Left hindlimb (tissue), 1 donor: ENCODE results near the gene PTPRM.

Experiments
- DNase-seq: peaks from one replicate; pipeline ENCODE4 v3.0.0-alpha.2; 2018

The PTPRM gene

DNA sequence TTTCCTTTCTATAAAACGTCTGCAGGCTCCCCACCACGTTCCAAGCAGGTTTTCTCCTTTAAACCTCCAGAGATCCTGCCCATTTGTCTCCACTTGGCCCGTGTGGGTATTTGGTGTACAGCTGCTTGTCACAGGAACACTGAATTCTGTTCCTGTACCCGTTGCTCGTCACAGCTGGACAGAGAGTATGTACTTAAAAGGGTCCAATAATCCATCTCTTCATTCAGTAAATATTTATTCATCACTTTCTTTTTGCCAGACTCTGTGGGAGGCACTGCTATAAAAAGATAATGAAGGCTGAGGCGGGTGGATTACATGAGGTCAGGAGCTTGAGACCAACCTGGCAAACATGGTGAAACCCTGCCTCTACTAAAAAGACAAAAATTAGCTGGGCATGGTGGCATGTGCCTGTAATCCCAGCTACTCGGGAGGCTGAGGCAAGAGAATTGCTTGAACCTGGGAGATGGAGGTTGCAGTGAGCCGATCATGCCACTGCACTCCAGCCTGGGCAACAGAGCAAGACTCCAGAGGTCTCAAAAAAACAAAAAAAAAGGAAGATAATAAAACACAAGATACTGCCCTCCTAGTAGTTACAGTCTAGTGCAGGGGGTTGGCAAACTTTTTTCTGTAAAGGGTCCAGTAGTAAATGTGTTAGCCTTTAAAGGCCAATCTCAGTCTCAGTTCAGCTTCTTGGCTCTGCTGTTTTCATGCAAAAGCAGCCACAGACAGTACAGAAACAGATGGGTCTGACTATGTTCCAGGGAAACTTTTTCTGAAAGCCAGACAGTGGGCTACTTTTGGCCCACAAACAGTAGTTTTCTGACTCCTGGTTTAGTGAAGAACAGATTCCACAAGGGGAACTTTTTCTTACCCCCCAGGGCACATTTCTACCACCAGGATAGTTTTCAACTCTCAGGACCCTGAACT lies 732.2 kb downstream of the PTPRM start:
- no peak for DNase-seq

DNA sequence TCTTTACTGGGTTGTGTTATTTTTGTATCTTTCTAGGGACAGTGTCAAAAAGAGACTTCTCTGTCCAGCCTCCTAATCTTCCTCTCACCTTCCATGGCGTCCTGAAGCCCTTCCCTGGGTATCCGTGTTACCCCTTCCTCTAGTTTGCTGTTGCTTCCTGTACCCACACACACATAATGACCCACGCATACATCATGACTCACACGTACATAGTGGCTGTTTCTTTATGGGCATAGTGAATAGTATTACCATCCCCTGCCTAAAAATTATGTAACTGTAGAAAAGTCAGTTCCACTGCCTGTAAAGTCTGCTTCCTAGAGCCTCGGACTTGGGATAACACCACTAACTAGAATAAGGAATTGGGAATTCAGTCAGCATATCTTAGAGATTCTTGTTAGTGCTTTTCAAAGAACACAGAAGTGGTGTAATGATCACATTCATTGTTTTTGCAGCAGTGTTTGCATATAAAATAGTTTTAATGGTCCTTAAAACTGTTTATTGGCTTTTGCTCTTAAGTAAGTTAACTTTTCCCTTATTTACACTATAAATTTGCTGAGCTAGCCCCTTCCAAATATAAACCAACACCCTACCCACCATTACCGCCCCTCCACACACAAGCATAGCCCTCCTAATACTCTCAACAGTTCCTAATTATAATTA lies 733.8 kb downstream of the PTPRM start:
- DNase-seq, result no peak

DNA sequence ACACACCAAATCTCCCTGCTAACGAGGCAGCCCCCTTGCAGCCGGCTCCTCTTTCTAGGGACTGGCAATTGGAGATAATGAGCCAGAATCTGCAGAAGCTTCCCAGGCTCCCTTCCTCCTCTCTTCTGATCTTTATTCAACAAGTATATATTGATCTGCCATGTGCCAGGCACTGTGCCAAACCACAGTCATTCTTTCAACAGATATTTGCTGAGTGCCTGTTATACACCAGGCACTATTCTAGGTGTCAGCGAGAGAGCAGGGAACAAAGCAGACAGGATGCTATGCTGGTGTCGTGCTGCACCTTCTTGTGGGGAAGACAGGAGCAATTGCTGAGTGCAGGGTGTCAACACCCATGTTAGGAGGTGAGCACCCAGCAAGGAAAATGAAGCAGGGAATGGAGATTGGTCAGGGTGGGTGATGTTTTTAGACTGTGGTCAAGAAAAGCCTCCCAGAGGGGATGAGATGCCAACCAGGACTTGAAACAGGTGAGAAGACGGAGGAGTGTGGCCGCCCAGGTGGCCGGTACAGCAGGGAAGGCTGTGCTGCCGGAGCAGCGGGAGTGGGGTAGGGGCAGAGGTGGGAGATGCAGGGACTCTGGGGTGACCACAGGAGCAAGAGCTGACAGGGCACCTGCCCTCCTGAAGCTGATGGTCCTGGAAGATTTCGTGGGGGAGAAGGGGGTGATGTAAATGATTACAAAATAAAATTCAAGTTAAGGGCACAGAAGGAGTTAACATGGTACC lies 734.5 kb downstream of the PTPRM start:
- DNase-seq, result no peak

DNA sequence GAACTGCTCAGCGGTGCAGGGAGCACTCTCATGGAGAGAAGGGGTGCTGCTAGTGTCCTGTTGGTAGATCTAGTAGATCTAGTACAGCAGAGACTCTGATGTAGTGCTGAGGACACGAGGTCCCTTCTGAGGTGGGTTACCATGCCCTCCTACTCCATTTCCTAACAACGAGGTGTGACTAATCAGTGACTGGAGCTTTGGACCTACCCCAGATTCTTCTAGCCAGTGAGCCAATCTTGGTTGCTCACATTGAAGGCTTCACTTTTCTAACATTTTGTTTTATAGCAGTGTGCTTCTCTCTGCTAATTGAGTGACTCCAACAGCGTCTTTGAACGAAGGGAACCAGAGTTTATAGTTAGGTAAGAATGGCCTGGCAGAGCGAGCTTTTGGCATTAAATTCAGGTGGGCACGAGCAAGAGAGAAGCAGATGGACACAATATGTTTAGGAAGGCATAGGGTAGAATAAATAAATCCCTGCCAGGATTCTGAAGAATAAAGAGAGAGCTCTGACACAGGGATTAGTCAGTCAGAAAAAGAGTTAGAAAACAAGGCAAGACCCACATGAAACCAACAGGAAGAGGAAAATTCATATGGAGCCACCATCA lies 736.1 kb downstream of the PTPRM start:
- no peak for DNase-seq

DNA sequence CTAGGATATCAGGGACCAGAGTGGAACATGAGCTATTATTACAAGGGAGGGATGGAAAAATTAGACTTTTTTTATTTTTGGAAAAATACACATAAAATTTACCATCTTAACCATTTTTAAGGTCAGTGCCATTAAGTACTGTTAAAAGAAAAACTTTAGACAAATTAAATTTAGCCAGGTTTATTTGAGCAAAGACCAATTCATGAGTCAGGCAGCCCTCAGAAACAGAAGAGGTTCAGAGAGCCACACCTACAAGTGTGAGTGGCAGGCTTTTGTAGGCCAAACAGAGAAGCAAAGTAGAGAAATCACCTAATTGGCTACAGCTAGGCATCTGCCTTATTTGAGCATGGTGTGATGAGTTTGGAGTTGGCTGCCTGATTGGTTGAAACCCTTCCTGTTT lies 740.8 kb downstream of the PTPRM start:
- no peak for DNase-seq

DNA sequence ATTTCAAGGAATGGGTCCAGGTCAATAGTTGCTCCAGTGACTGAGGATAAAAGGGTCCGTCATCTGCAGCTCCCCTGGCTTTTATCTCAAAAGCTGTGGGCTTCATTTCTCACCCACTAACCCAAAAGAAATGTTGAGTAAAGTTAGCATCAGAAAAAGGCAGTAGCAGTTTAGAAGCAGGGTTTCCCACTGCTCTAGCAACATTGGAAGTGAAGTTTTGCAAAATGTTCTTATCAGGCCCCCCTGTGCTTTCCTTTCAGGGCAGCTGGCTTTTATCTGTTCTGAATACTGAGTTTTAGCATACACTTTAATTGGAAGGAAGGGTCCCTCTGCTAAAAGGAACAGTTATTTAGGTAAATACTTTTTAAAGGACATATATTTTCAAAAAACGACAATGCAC lies 745.9 kb downstream of the PTPRM start:
- no peak for DNase-seq

DNA sequence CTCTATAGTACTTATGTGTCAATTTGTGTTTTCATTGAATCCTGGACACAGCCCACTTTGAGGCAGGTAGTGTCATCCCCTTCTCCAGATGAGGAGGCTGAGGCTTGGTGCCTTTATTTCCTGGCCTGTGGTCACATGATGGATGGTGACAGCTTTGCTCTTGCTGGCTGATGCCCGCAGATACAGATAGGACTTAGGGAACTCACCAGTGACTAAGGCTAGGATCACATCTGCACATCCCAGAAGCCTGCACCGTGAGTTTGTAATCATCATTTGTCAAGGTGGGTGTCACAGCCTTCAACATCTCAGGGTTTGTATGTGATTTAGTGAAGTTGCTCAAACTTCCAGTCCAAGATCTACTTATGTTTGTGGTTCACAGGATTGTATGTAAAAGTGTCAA lies 747.0 kb downstream of the PTPRM start:
- no peak for DNase-seq

DNA sequence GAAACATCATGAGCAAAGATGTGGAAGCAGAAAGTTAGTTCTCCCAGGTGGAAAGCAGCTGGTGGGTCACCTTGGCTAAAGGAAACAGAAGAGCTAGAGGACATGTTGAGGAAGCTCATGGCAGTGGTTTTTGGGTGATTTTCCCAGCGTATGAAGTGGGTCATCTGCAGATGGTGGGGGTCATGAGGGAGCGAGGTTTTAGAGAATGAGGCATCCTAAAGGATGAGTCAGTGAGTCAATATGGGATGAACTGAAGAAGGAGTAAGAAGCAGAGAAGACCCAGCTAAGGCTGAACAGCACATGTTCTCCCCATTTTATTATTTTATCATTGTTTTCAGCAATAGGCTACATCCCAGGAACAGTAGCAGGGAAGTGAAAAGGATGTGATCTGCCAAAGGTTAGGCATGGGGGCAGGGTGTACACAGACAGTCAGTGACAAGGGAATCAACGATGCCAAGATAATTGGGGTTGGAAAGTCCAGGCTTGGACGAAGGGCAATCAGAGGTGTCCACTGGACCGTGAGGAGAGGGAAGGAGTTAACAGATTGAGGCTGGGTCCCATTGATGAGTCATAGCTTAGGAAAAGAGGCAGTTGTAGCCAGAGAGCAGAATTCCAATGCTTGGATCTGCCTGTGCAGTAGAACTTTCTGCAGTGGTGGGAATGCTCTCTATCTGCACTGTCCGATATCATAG lies 752.8 kb downstream of the PTPRM start:
- no peak for DNase-seq

DNA sequence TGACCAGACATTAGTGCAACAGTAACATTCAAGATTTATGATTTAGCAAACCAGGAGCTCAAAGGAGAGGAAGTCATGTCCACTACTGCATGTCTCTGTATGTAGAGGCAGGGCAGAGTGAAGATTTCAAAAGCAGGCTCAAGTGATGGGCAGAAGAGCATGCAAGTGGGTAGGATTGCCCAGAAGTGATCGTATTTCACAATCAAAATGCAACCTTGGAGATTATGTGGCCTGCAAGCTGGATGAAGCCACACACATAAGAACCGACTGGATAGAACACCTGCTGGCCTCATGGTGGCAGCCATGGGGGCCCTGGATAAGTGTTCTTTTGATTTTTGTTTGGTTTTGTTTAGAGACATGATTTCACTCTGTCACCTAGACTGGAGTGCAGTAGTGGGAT lies 755.4 kb downstream of the PTPRM start:
- no peak for DNase-seq

DNA sequence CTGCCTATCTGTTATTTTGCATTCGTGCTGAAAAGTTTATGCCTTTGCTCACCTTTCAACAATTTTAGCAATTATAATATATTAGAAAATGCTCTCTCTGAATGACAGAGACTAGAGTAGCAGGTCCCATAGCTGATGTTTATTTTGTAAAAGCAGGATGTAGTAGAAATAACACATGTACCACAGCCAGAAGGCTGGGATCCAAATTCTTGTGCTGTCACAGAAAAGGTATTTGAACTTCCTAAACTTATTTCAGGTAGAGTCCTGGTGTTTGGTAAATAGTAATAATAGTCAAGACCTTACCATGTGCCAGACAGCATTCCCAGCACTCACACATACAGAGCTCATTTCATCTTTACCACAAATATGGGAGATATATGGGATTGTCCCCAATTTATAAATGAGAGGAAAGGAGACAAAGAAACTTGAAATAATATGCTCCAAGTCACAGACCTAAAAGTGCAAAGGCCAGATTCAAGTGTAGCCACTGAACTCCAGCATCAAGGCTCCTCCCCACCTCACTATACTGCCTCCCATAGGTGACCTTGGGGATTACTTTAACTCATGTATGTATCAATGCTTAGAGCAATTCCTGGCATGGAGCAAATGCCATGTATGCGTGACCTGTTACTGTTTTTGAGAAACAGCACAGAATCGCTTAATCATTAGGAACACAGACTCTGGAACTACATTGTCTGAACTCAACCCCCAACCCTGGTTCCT lies 757.4 kb downstream of the PTPRM start:
- DNase-seq, result no peak

DNA sequence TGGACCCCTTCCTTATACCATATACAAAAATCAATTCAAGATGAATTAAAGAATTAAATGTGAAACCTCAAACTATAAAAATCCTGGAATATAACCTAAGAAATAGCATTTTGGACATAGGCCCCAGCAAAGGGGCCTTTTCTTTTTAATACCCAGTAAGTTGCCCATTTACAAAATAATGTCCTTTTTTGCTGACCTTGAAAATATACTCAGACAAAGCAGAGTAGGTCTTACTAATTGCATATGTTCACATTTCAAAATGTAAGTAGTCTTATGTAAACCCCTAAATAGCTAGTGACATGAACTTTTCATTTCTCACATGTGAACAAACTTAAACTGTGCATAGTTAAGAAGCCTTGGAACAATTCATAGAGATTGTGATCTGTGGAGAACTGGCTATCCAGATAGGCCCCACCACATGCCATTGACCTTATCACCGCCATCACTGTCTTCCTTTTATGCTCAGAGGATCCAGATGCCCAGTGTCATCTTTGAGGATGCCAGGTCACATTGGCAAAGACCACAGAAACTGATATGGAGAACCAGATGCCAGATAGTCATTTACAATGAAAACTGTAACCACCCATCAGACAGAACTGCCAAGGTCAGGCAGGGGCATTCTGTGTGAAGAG lies 759.8 kb downstream of the PTPRM start:
- no peak for DNase-seq

DNA sequence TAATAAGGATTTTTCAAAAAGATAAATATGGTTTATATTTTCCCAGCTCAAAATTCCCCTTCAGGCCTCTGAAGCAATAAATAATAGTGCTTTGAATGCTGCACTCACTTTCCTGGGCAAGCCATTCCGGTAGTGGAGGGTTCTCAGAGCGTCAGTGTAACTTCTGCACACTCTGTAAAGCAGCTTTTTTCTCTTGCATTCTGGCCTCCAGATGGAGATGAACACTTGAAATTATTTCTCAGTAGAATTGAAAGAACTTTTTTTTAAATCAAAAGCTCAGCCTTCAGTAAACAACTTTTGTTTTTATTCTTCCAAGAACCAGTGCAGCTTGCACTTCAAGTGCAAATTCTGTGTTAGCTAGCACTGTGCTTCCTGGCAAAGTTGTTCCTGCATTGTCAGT lies 761.0 kb downstream of the PTPRM start:
- DNase-seq, result no peak

DNA sequence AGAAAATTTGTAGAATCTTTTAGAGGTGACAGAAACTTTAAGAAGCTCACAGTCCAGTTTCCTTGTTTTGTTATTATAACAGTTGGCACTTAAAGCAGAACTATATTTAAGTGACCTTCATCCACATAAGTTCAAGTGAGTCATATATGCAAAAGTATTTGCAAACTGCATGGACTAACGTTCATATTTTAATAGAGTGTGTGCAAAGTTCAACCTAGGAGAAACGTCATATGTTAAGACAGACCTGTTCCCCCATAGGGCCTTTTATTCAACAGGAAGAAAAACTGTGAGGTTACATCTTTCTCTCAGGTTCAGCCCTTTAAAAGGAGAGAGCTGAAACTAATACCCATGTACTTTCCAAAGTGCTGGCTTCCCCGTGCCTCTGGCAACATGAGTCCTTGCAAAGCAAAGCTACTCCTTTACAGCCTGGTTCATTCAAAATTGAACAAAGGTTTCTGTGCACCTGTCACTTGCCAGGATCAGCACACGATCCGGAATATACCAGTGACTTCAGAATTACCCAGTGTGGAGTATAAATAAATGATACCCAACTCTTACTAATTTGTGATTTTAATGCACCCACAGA lies 762.2 kb downstream of the PTPRM start:
- no peak for DNase-seq

DNA sequence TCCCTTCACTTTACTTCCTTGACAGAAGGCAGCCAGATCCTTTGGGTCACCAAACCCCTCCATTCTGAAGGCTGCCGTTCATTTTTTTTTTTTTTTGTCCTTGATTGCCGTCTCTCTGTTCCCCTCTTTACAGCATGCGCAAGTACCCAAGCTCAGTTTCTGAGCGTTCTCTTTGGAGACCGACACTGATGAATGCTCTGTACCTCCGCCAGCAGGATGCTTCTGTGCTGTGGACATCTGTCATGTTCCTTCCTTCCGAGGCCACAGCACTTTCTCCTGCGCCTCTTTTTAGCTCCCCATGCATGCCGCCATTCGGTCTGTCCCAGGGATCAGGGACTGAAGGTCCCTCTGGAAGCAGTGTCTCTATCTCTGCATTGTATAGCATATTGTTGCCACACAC lies 763.5 kb downstream of the PTPRM start:
- no peak for DNase-seq

DNA sequence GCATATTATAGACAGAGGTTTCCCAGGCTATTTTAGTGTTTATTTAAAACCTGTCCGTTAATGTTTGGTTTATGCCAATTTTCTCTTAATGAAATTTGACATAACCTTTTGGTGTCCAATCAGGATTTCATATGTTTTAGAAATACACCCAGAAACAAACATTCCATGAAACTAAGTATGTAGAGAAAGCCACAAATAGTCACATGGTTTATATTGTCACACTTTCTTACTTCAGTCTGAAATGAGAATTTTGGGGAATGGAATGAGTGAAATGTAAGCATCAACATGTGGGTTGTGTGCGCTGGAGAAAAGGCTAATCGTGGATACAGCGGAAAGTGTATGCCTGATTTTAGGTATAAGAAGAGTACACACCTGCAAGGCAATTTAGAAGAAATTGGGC lies 765.2 kb downstream of the PTPRM start:
- no peak for DNase-seq

DNA sequence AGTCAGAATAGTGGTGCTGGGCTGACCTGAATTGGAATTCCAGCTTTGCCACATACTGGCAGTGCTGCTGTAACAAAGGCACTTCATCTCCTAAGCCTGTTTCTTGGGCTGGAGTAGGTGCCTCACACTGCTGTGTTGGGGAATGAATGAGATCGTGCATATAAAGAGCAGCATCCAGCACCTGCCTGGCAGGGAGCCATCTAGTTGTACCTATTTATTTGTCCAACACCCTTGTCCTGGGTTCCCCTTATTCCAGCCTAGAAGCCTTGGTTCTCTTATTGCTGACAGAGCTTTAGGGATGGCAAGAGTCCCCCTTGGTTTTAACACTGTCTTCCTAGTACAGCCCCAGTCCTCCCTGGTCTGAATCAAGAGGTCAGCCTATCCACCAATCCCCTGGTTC lies 766.8 kb downstream of the PTPRM start:
- DNase-seq, result no peak

DNA sequence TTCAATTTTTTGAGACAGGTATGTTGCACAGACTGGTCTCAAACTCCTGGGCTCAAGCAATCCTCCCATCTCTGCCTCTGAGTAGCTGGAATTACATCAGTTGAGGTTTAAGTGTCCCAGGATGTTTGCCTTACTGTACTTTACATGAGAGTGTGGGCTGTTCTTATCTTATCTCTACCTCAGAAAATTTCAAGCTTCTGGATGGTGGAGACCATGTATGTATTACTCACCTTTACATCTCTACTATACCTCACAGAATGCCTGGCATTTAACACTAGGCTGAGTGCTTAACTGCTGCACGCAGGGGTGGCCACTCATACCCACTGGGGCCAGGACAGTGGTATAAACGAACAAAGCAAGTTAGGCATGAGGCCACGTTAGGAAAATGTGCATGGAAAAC lies 770.1 kb downstream of the PTPRM start:
- DNase-seq, result no peak

DNA sequence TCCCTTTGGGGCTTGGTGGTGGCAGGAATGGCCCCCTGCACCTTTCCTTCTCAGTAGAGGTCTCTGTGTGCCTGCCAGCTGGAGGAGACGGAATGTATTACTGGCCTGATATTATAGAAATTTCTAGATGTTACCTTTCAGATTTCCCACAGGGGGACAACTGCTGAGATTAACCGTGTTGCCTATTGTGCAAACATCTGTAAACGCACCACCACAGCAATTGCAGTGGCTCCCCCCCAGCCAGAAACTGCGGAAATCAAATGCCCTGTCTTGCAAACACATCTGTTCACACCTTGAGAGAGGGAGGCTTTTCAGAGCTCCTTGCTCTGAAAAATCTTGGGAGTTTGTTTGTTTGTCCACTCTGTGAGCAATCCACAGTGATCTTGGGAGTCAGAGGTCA lies 772.1 kb downstream of the PTPRM start:
- DNase-seq, result no peak

DNA sequence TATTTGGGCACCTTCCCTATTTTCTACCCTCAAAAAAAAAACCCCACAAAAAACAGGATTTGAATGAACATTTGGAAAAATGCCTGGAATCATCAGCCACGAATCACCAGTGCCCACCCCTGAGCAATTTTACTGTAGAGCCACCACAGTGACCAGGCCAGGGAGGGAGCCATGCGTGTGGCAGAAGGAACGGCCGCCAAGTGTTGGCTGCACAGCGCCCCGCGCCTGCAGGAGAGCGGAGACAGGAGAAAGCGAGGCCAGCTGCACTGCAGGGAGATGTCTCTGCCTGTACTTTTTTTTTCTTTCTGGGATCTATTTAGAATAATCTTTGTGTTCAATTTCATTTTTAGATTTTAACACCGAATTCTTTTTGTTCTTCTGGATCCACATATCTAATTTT lies 772.8 kb downstream of the PTPRM start:
- DNase-seq, result no peak

DNA sequence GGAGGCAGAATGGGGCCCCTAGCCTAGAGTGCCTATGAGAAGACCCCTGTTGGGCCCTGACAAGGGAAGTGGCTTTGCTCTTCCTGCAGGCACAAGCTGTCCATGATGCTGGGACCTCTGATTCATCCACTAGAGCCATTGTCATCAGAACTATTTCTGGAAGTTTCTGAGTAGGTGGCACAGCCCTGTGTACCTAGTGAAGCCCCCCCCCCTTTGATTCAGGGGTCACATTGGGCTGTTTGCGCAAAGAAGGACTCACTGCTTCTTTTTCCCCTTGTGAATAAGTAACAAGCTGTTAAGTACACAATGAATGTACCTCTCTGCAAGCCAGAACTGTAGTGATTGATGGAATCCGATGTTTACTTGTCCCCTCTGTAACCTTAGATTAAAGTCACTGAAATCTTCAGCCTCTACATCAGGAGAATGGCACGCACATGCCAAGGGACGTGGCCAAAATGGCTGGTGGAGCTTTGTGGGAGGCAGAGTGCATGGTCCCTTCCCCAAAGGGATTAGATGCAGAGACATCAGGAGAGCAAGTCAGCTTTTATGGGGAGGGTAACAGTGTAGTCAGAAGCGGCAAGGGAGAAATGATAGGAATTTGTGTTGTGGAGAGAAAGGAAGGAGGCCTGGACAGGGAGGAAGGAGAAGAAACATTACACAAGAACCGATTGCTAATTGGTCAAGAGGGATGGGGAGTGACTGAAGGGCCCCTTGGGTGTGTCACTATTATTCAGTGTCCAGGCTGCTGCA lies 774.5 kb downstream of the PTPRM start:
- DNase-seq, result no peak
